Naive B cell (primary cell): ENCODE results near the gene NHSL2. TPM values are rescaled to one million over a fixed set of nuclear protein-coding genes. Genes with fewer than 3 reads are reported as not detected.

ENCODE experiments used
- ATAC-seq, 2 donors: fragments of 150-1000 bp; cut with Tn5 transposase; 2 replicates each; pipeline ENCODE4 v1.10.0; 2021; ENCODE audit warnings: low read depth in 2 of 2, mild to moderate bottlenecking in 2 of 2, moderate library complexity in 2 of 2
- DNase-seq: peaks from one replicate; pipeline ENCODE4 v3.0.0; 2022
- H3K27ac Mint-ChIP-seq, 6 donors: one replicate each; pipeline ENCODE4 v1.8.0; 2020 to 2022; ENCODE audit warnings: mild to moderate bottlenecking in 6 of 6, mixed read lengths in 6 of 6, moderate library complexity in 5 of 6, inconsistent platforms in 2 of 6
- H3K27me3 Mint-ChIP-seq, 3 donors: one replicate each; pipeline ENCODE4 v1.8.0; 2021 to 2022; ENCODE audit warnings: mixed read lengths in 3 of 3, mild to moderate bottlenecking in 1 of 3
- H3K36me3 Mint-ChIP-seq, 2 donors: one replicate each; pipeline ENCODE4 v1.8.0; 2020 to 2022; ENCODE audit warnings: mixed read lengths in 2 of 2, inconsistent platforms in 1 of 2, mild to moderate bottlenecking in 1 of 2
- H3K4me1 Mint-ChIP-seq, 3 donors: one replicate each; pipeline ENCODE4 v1.8.0; 2020 to 2022; ENCODE audit warnings: mixed read lengths in 3 of 3, inconsistent platforms in 1 of 3, mild to moderate bottlenecking in 1 of 3, moderate library complexity in 1 of 3
- H3K4me3 Mint-ChIP-seq, 8 donors: one replicate each; pipeline ENCODE4 v1.8.0; 2020 to 2022; ENCODE audit warnings: mild to moderate bottlenecking in 8 of 8, mixed read lengths in 8 of 8, moderate library complexity in 8 of 8, inconsistent platforms in 2 of 8
- H3K9me3 Mint-ChIP-seq, 7 donors: one replicate each; pipeline ENCODE4 v1.8.0; 2020 to 2022; ENCODE audit warnings: mixed read lengths in 7 of 7, mild to moderate bottlenecking in 5 of 7, inconsistent platforms in 2 of 7, moderate library complexity in 1 of 7
- polyA plus RNA-seq, 6 donors: library from polyadenylated mRNA; unstranded; fragments of 300-500 nt; fragmentation: Illumina TruSeq; gene quantifications; one replicate each; pipeline ENCODE4 v1.2.3, GENCODE V29; 2021; ENCODE audit warnings: low read depth in 6 of 6

Gene NHSL2
- polyA plus RNA-seq, 6 donors from 2014 or later = 0.25 to 0.48 (median 0.30) TPM; not detected in 2

DNA sequence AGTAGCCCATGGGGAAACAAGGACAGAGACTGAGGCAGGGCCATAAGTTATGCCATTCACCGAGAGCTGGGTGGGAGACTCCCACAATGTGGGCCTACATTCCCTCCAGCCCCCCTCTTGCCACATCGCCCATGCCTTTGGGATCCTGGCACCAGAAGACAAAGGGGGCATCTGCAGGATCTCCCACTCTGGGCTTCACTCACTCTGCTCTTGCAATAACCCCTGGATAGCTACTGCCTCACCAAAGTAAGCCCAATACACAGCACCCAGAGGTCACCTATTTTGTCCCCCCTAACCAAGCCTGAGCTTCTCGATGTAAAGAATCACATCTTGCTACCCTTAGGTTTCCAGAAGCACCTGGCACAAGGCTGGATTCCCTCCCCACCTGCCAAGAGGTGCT, 221.8 kb downstream of the NHSL2 start:
- Mint-ChIP-seq H3K27me3 (peaks cover 15 to 69% (median 55%) of the 10 kb centered on the region in 3 donors), H3K4me1 (peaks cover 5 to 9% (median 8%) of the 10 kb centered on the region in 3 donors), H3K4me3 (peak overlapping the region; percentile 70 to 87 (median 78)), H3K9me3 (peaks cover 0 to 6% (median 0%) of the 10 kb centered on the region in 7 donors), H3K27ac (no peak overlapping the region), H3K36me3 (no peaks in the 10 kb centered on the region)
- no peak for DNase-seq
- ATAC-seq = no peak

DNA sequence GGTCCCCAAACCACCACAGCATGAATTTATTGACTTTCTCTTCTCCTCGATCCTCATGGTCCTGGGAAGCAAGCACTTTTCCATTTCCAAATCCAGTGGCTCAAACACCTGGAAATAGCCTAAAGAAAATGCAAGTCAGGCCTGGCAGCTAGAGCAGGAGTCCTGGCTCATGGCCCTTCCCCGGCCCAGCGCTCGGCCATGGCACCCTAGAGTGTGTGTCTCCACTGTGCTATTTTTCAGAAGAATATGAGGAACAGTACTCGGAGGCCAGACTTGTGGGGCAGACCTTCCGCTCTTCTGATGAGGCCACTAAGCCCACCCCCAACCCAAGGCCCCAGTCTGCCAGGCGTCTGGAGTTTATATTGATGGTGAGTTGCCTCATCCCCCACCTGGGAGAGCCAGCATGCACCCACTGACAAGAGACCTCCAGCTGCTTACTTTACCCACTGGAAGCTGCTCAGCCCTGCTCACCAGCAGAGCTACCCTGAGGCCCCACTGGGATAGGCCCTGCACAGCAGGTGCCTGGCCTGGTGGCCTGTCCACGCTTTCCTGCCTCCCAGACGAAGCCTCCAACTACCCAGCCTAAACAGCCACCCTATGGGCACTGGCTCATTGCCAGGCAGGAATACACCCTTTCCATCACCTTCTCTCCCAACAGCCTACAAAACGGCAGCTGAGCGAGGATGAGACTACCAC, 223.4 kb downstream of the NHSL2 start:
- no peak overlapping the region for H3K4me3 Mint-ChIP-seq
- DNase-seq = no peak
- H3K4me1 Mint-ChIP-seq = peaks cover 5 to 9% (median 8%) of the 10 kb centered on the region in 3 donors
- H3K9me3 Mint-ChIP-seq = peaks cover 0 to 6% (median 0%) of the 10 kb centered on the region in 7 donors
- H3K27me3 Mint-ChIP-seq = peaks cover 11 to 61% (median 55%) of the 10 kb centered on the region in 3 donors
- H3K36me3 Mint-ChIP-seq = no peaks in the 10 kb centered on the region
- no peak for ATAC-seq
- H3K27ac Mint-ChIP-seq = no peak overlapping the region

DNA sequence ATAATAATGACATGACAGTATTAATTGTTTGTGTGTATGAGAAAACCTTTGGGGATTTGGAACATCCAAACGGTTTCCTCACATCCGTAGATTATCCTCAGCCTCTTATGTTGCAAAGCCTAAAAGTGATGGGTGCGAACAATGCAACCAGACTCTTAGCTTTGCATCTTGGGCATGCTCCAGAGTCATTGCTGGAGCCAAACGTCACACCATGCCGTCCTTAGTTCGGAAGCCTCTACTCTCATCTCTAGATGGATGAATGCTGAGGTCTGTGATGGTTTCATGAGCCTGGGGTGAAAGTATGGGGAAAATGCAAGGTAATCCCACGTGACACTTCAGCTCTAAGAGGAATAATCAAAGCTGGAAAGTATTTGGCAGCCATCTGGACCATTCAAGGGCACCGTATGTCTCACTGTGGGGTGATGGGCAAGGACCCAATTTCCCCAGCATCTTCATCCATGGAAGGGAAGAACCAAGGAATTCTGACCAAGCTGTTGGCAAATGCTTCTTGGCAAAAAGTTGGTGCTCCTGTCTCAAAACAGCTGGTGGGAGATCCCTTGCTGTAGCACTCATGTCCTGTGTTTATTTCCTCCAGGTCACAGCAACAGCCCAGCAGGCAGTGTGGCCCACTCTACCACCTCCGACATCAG, 227.3 kb downstream of the NHSL2 start:
- DNase-seq = no peak
- Mint-ChIP-seq H3K27me3 (peaks cover 9 to 62% (median 38%) of the 10 kb centered on the region in 3 donors), H3K36me3 (no peaks in the 10 kb centered on the region), H3K4me3 (no peak overlapping the region), H3K4me1 (peaks cover 6 to 10% (median 10%) of the 10 kb centered on the region in 3 donors), H3K27ac (no peak overlapping the region), H3K9me3 (peaks cover 0 to 2% (median 0%) of the 10 kb centered on the region in 7 donors)
- ATAC-seq = no peak

DNA sequence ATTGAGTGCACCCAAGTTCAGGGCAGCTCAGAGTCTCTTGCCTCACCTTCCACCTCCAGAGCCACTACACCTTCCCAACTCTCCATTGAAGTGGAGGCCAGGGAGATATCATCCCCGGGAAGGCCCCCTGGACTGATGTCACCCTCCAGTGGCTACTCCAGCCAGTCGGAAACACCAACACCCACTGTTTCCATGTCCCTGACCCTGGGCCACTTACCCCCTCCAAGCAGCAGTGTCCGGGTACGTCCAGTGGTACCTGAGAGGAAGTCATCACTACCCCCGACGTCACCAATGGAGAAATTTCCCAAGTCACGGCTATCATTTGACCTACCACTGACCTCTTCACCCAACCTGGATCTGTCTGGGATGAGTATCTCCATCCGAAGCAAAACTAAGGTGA, 228.9 kb downstream of the NHSL2 start:
- peaks cover 6 to 11% (median 10%) of the 10 kb centered on the region in 3 donors for H3K4me1 Mint-ChIP-seq
- H3K27me3 Mint-ChIP-seq = peaks cover 9 to 49% (median 22%) of the 10 kb centered on the region in 3 donors
- DNase-seq (no peak), ATAC-seq (no peak)
- H3K27ac Mint-ChIP-seq = no peak overlapping the region
- H3K4me3 Mint-ChIP-seq = no peak overlapping the region
- H3K9me3 Mint-ChIP-seq = no peaks in the 10 kb centered on the region
- no peaks in the 10 kb centered on the region for H3K36me3 Mint-ChIP-seq

DNA sequence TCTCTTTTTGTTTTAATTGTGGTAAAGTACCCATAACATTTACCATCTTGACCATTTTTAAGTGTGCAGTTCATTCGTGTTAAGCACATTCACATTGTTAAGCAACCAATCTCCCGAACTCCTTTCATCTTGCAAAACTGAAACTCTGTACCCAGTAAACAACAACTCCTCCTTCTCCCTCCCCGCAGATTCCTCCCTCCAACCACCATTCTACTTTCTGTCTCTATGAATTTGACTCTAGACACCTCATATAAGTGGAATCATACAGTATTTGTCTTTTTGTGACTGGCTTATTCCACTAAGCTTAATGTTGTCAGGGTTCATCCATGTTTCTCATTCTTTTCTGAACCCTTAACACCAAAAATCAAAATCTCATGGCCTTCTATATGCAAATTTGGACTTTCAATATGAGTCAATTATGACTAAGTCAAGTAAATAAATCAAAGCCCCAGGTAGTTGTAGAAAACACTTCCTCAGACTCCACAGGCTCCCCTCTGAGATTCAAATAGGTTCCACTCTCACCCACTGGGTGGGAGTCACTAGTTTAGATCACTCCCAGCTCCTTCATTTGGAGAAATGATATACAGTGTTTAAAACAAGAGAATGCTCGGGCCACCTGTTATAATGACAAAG, 230.8 kb downstream of the NHSL2 start:
- peaks cover 13 to 41% (median 14%) of the 10 kb centered on the region in 3 donors for H3K27me3 Mint-ChIP-seq
- H3K36me3 Mint-ChIP-seq = no peaks in the 10 kb centered on the region
- H3K9me3 Mint-ChIP-seq = no peaks in the 10 kb centered on the region
- peak overlapping the region in 2 of 6 donors; percentile 61 to 75 for H3K27ac Mint-ChIP-seq
- DNase-seq = no peak
- H3K4me3 Mint-ChIP-seq = peak overlapping the region in 1 of 8 donors; percentile 49
- peaks cover 6 to 11% (median 10%) of the 10 kb centered on the region in 3 donors for H3K4me1 Mint-ChIP-seq
- ATAC-seq = peak in 1 of 2 donors; percentile 24

DNA sequence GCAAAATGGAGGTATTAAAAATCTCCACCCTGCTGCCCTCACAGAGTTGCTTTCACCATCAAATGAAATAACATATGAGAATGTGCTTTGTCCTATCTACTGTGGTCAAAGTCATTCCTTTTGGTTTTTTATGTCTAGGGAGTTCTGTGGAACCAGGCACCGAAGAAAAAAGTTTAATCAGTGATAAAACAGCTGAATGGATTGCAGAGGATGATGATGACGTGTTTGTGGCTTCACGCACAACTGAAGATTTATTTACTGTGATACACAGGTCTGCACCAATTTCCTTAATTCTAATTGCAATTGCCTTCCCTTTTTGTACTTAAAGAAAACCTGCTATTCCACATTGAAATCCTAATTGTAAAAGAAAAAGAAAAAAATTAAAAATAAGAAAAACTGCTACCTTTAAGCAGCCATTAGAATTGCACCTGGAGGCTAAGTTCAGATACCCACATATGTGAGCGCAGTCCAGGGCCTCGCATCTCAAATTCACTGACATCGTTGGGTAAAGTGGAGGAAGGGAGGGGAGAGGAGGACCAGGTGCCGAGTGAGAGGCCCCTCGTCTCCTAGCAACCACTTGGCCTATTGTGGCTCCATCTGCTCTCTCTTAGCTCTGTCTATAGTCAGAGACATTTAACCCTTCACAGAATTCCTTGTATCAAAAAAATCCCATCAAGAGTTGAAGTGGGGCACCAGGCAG, 231.6 kb downstream of the NHSL2 start:
- H3K4me1 Mint-ChIP-seq = peaks cover 6 to 11% (median 10%) of the 10 kb centered on the region in 3 donors
- DNase-seq (peak; percentile 33), ATAC-seq (peak; percentile 81 to 85)
- H3K27me3 Mint-ChIP-seq = peaks cover 13 to 46% (median 14%) of the 10 kb centered on the region in 3 donors
- peak overlapping the region in 3 of 8 donors; percentile 26 to 79 (median 62) for H3K4me3 Mint-ChIP-seq
- H3K36me3 Mint-ChIP-seq = no peaks in the 10 kb centered on the region
- H3K27ac Mint-ChIP-seq = peak overlapping the region in 4 of 6 donors; percentile 61 to 80 (median 71)
- H3K9me3 Mint-ChIP-seq = no peaks in the 10 kb centered on the region

DNA sequence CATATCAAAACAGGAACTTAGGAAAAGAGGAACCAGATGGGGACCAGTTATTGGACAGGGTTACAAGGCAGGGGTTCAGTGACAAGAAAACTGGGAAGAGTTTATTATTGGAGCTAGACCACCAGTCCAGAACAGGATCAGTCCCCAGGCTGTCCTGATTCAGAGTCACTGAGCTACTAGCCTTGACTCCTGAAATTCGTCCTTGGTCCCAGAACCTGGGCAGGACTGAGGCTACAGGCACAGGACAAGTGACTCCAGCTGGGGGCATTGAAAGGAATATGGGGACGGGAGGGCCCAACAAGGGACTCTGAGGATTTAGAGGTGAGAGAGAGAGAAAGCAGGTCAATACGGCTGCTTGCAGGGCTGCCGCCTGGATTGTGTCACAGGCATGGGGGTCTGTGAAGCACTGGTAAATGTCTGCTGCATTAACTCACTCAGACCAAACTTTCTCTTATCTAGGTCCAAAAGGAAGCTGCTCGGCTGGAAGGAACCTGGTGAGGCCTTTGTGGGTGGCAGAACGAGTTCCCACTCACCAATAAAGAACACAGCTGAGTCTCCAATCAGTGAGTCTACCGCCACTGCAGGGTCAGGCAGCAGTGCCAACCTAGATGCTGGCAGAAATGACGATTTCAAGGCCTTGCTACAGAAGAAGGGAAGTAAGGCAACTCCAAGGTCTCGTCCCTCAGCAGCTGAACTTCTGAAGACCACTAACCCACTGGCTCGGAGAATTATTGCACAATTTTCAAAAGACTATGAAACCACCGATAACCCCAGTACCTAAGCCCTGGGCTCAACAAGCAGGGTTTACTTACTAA, 232.4 kb downstream of the NHSL2 start:
- Mint-ChIP-seq H3K4me1 (peaks cover 6 to 11% (median 10%) of the 10 kb centered on the region in 3 donors), H3K4me3 (peak overlapping the region in 2 of 8 donors; percentile 62 to 79), H3K27ac (peak overlapping the region in 4 of 6 donors; percentile 6 to 80 (median 52))

DNA sequence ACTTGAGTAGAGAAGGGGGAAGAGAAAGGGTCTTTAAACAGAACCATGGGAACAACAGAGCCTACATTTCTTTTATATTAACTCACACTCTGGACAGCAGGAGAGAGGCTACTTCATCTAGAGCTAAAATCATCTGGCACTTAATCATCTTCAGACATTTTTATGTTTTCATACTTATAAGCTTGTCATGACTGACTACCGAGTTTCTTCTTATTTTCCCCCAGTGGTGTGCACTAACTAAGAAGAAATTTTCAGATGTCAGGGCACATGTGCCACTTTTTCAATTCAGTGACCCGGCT, 232.9 kb downstream of the NHSL2 start:
- peaks cover 6 to 11% (median 10%) of the 10 kb centered on the region in 3 donors for H3K4me1 Mint-ChIP-seq
- H3K9me3 Mint-ChIP-seq = no peaks in the 10 kb centered on the region
- ATAC-seq = no peak
- H3K4me3 Mint-ChIP-seq = no peak overlapping the region
- no peak for DNase-seq
- peak overlapping the region in 1 of 6 donors; percentile 36 for H3K27ac Mint-ChIP-seq
- peaks cover 12 to 59% (median 13%) of the 10 kb centered on the region in 3 donors for H3K27me3 Mint-ChIP-seq
- H3K36me3 Mint-ChIP-seq = no peaks in the 10 kb centered on the region

More for the DNA sequence above, 232.4 kb downstream of the NHSL2 start:
- ATAC-seq (no peak), DNase-seq (no peak)
- Mint-ChIP-seq H3K36me3 (no peaks in the 10 kb centered on the region), H3K27me3 (peaks cover 12 to 54% (median 13%) of the 10 kb centered on the region in 3 donors), H3K9me3 (no peaks in the 10 kb centered on the region)

DNA sequence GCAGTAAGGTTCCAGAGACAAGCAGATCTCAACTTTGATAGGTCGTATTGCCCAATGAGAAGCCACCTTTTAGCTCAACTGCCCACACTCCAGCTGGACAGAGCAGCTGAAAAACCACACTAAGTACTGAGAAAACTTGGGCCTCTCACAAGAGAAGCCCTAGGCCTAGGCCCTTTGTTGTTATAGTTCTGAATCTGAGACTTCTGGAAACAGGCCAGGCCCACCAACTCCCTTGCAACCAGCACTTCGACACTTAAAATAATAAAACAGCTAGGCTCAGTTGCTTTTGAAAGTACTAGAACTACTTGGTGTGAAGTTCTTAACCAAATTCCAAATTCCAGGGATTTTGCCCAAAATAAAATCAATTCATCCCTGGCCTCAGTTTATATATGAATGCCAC, 234.5 kb downstream of the NHSL2 start:
- ATAC-seq (no peak), DNase-seq (no peak)
- no peaks in the 10 kb centered on the region for H3K36me3 Mint-ChIP-seq
- H3K4me1 Mint-ChIP-seq = peaks cover 6 to 11% (median 10%) of the 10 kb centered on the region in 3 donors
- H3K4me3 Mint-ChIP-seq = no peak overlapping the region
- no peaks in the 10 kb centered on the region for H3K9me3 Mint-ChIP-seq
- no peak overlapping the region for H3K27ac Mint-ChIP-seq
- H3K27me3 Mint-ChIP-seq = peaks cover 12 to 49% (median 13%) of the 10 kb centered on the region in 3 donors

DNA sequence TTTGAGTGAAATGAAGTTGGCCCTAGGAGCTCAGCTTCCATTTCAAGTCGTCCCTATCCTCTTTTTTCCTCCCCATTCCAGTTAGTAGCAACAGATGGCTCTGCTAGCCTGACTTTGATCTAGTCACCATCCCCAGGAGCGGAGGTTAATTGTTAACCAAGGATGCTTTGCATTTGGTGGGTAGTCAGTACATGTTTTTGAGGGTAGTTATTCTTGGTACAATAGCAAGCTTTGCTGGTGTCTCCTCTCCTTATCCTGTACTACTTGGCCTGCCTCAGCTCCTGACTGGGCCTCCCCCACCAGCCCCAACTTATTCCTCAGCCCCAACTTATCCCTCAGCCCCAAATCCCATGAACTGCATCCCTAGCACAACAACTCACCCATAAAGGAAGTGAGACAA, 235.9 kb downstream of the NHSL2 start:
- ATAC-seq = no peak
- H3K9me3 Mint-ChIP-seq = no peaks in the 10 kb centered on the region

DNA sequence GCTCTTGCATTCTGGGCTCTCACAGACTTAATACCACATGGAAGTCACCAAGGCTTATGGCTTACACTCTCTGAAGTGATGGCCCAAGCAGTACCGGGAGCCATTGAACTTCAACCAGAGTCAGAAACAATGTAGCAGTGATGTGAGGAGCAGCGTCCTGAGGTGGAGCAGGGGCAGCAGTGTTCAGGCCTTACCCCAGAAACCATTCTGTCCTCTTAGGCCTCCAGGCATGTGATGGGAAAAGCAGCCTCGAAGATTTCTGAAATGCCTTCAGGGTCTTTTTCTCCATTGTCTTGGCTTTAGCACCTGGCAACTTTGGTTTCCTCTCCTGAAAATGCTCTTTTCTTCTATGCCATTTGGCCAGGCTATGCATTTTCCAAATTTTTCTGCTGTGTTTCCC, 248.1 kb downstream of the NHSL2 start:
- peaks cover 0 to 7% (median 0%) of the 10 kb centered on the region in 7 donors for H3K9me3 Mint-ChIP-seq
- H3K36me3 Mint-ChIP-seq = peaks cover 4 to 13% of the 10 kb centered on the region in 2 donors
- H3K27me3 Mint-ChIP-seq = peaks cover 7 to 55% (median 23%) of the 10 kb centered on the region in 3 donors
- no peak for ATAC-seq
- no peak for DNase-seq
- no peaks in the 10 kb centered on the region for H3K4me1 Mint-ChIP-seq
- H3K4me3 Mint-ChIP-seq = no peak overlapping the region
- H3K27ac Mint-ChIP-seq = no peak overlapping the region

More for the DNA sequence above, 235.9 kb downstream of the NHSL2 start:
- Mint-ChIP-seq H3K4me1 (peaks cover 6 to 8% (median 7%) of the 10 kb centered on the region in 3 donors), H3K4me3 (no peak overlapping the region), H3K27ac (no peak overlapping the region), H3K27me3 (peaks cover 8 to 52% (median 9%) of the 10 kb centered on the region in 3 donors), H3K36me3 (no peaks in the 10 kb centered on the region)
- DNase-seq = no peak

DNA sequence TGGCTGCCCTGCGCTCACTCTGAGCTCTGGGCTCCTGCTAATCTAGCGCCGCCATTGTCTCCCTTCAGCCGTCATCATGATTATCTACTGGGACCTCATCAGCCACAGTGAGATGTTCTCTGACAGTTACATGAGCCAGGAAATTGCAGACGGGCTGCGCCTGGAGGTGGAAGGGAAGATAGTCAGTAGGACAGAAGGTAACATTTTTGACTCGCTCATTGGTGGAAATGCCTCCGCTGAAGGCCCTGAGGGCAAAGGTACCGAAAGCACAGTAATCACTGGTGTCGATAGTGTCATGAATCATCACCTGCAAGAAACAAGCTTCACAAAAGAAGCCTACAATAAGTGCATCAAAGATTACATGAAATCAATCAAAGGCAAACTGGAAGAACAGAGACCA, 249.1 kb downstream of the NHSL2 start:
- no peaks in the 10 kb centered on the region for H3K4me1 Mint-ChIP-seq
- no peak overlapping the region for H3K27ac Mint-ChIP-seq

More for the DNA sequence above, 249.1 kb downstream of the NHSL2 start:
- Mint-ChIP-seq H3K9me3 (peaks cover 0 to 7% (median 0%) of the 10 kb centered on the region in 7 donors), H3K36me3 (peaks cover 4 to 13% of the 10 kb centered on the region in 2 donors), H3K27me3 (peaks cover 7 to 53% (median 23%) of the 10 kb centered on the region in 3 donors), H3K4me3 (no peak overlapping the region)
- DNase-seq = no peak
- ATAC-seq = no peak
